Measurements from ENCODE around the gene CHAT.

Gene CHAT

DNA sequence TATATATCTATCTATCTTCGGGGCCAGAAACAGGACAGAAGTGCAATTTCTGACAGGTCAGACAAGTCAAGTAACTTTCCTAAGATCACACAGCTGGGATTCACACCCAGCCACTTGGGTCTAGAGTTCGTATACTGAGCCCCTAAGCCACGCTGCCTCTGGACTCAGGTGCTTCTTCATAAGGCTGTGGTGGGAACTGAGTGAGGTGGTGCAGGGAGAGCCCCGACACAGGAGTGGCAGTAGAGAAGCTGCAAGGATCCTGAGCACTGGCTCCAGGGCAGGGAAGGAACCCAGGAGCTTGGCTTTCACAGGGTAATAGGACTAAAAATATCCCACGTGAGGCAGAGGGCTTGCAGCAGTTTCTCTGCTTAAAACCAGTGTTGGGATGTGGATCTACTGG, 99.4 kb downstream of the CHAT start:
- no peak overlapping the region for H3K9ac ChIP-seq (ENCODE audit: low read length)
- H2BK120ac ChIP-seq (ENCODE audit: low read depth, low read length), result no peak overlapping the region
- H3K4ac ChIP-seq (ENCODE audit: low read depth in 1 of 2, low read length in 2 of 2), result no peak overlapping the region
- no peak for DNase-seq
- no peak overlapping the region for H4K8ac ChIP-seq (ENCODE audit: low read length)
- no peak overlapping the region for H3K4me3 ChIP-seq (ENCODE audit: insufficient read depth in 1 of 2, low read depth in 1 of 2, low read length in 2 of 2)
- H2BK12ac ChIP-seq (ENCODE audit: low read length in 2 of 2), result no peak overlapping the region
- H2AFZ ChIP-seq (ENCODE audit: low read depth, low read length), result no peak overlapping the region
- H3K18ac ChIP-seq (ENCODE audit: low read depth in 1 of 2, low read length in 2 of 2), result no peak overlapping the region
- H3K4me1 ChIP-seq (ENCODE audit: control insufficient read depth, insufficient read depth, low read depth, low read length), result no peaks in the 10 kb centered on the region
- H2AK5ac ChIP-seq (ENCODE audit: low read length, severe bottlenecking), result no peak overlapping the region
- no peaks in the 10 kb centered on the region for H3K9me3 ChIP-seq (ENCODE audit: control insufficient read depth, low read length)
- no peaks in the 10 kb centered on the region for H3K36me3 ChIP-seq (ENCODE audit: control insufficient read depth in 1 of 2, insufficient read depth in 2 of 2, low read depth in 1 of 2, low read length in 2 of 2)
- peaks cover 5 to 35% of the 10 kb centered on the region in 2 experiments for H3K27me3 ChIP-seq (ENCODE audit: control insufficient read depth in 1 of 2, insufficient read depth in 1 of 2, low read length in 2 of 2)
- 54% methylated on average over 5 of the region's 5 CpGs for WGBS
- H3K14ac ChIP-seq (ENCODE audit: low read length in 2 of 2), result no peak overlapping the region
- H2BK15ac ChIP-seq (ENCODE audit: low read depth, poor library complexity, severe bottlenecking), result no peak overlapping the region
- no peak overlapping the region for H3K27ac ChIP-seq (ENCODE audit: low read length, poor library complexity, severe bottlenecking)
- no peak overlapping the region for H3K4me2 ChIP-seq (ENCODE audit: low read length, poor library complexity, severe bottlenecking)
- no peak overlapping the region for H4K91ac ChIP-seq (ENCODE audit: low read length)
- no peak overlapping the region for H3K23ac ChIP-seq (ENCODE audit: low read length in 2 of 2)
- no peaks in the 10 kb centered on the region for H3K79me1 ChIP-seq (replicated peaks; ENCODE audit: low read length, poor library complexity, severe bottlenecking)
- no peak overlapping the region for H2BK5ac ChIP-seq (ENCODE audit: low read depth, low read length, poor library complexity, severe bottlenecking)

Data from mesenchymal stem cell (in vitro differentiated cells and primary cell).